Measurements from ENCODE around the gene HM13. TPM values are rescaled to one million over a fixed set of nuclear protein-coding genes. Genes with fewer than 3 reads are reported as not detected.
"Not testable (repeated sequence)": the region's sequence is repeated elsewhere in the genome, so short reads cannot be mapped to it uniquely, and the experiment has no call there.

Gene HM13
- polyA plus RNA-seq, 4 donors, result 53.9 to 202 (median 91.8) TPM

GRCh38 chr20:31489152-31489551 lies 25.1 kb upstream of the HM13 start:
- Histone ChIP-seq H3K36me3 (ENCODE audit: control insufficient read depth in 3 of 3, insufficient read depth in 2 of 3, low read depth in 1 of 3, low read length in 3 of 3) (no peaks in the 10 kb centered on the region), H3K4me1 (ENCODE audit: control insufficient read depth in 3 of 3, insufficient read depth in 2 of 3, low read depth in 1 of 3, low read length in 2 of 3) (no peaks in the 10 kb centered on the region), H3K27me3 (ENCODE audit: control insufficient read depth in 3 of 3, insufficient read depth in 3 of 3, low read length in 3 of 3) (peaks cover 0 to 11% (median 0%) of the 10 kb centered on the region in 3 donors), H3K4me3 (ENCODE audit: low read depth in 1 of 3, low read length in 3 of 3) (no peak overlapping the region), H3K27ac (ENCODE audit: low read depth in 1 of 3, low read length in 2 of 3) (peak overlapping the region in 1 of 3 donors; percentile 28), H3K9me3 (ENCODE audit: control insufficient read depth in 2 of 2, insufficient read depth in 1 of 2, low read depth in 1 of 2, low read length in 1 of 2) (peaks cover 0 to 2% of the 10 kb centered on the region in 2 donors)
- no peak for FAIRE-seq
- WGBS, 3 donors, result 69 to 72% (median 71%) methylated on average over 3 of the region's 3 CpGs
- no peak for DNase-seq

- no peak overlapping the region for H3K4me3 ChIP-seq (ENCODE audit: low read depth in 1 of 3, low read length in 3 of 3)
- FAIRE-seq (no peak), DNase-seq (no peak)
- H3K27ac ChIP-seq (ENCODE audit: low read depth in 1 of 3, low read length in 2 of 3), result no peak overlapping the region
- H3K9me3 ChIP-seq (ENCODE audit: control insufficient read depth in 2 of 2, insufficient read depth in 1 of 2, low read depth in 1 of 2, low read length in 1 of 2), result no peaks in the 10 kb centered on the region
- H3K4me1 ChIP-seq (ENCODE audit: control insufficient read depth in 3 of 3, insufficient read depth in 2 of 3, low read depth in 1 of 3, low read length in 2 of 3), result no peaks in the 10 kb centered on the region
- 81 to 88% (median 86%) methylated on average over 3 of the region's 3 CpGs for WGBS, 3 donors
- H3K36me3 ChIP-seq (ENCODE audit: control insufficient read depth in 3 of 3, insufficient read depth in 2 of 3, low read depth in 1 of 3, low read length in 3 of 3), result no peaks in the 10 kb centered on the region
- no peaks in the 10 kb centered on the region for H3K27me3 ChIP-seq (ENCODE audit: control insufficient read depth in 3 of 3, insufficient read depth in 3 of 3, low read length in 3 of 3)
Observed at GRCh38 chr20:31490752-31491151, 23.5 kb upstream of the HM13 start.

- Histone ChIP-seq H3K4me1 (ENCODE audit: control insufficient read depth in 3 of 3, insufficient read depth in 2 of 3, low read depth in 1 of 3, low read length in 2 of 3) (no peaks in the 10 kb centered on the region), H3K4me3 (ENCODE audit: low read depth in 1 of 3, low read length in 3 of 3) (no peak overlapping the region), H3K36me3 (ENCODE audit: control insufficient read depth in 3 of 3, insufficient read depth in 2 of 3, low read depth in 1 of 3, low read length in 3 of 3) (no peaks in the 10 kb centered on the region), H3K27ac (ENCODE audit: low read depth in 1 of 3, low read length in 2 of 3) (no peak overlapping the region), H3K9me3 (ENCODE audit: control insufficient read depth in 2 of 2, insufficient read depth in 1 of 2, low read depth in 1 of 2, low read length in 1 of 2) (no peaks in the 10 kb centered on the region), H3K27me3 (ENCODE audit: control insufficient read depth in 3 of 3, insufficient read depth in 3 of 3, low read length in 3 of 3) (no peaks in the 10 kb centered on the region)
- FAIRE-seq (no peak), DNase-seq (peak in 1 of 2 donors; percentile 11)
- 41 to 51% (median 44%) methylated on average over 2 of the region's 2 CpGs for WGBS, 3 donors
Observed at GRCh38 chr20:31494131-31494530, 20.1 kb upstream of the HM13 start.

- Histone ChIP-seq H3K4me1 (ENCODE audit: control insufficient read depth in 3 of 3, insufficient read depth in 2 of 3, low read depth in 1 of 3, low read length in 2 of 3) (no peaks in the 10 kb centered on the region), H3K4me3 (ENCODE audit: low read depth in 1 of 3, low read length in 3 of 3) (no peak overlapping the region), H3K9me3 (ENCODE audit: control insufficient read depth in 2 of 2, insufficient read depth in 1 of 2, low read depth in 1 of 2, low read length in 1 of 2) (no peaks in the 10 kb centered on the region), H3K36me3 (ENCODE audit: control insufficient read depth in 3 of 3, insufficient read depth in 2 of 3, low read depth in 1 of 3, low read length in 3 of 3) (no peaks in the 10 kb centered on the region), H3K27ac (ENCODE audit: low read depth in 1 of 3, low read length in 2 of 3) (peak overlapping the region in 2 of 3 donors; percentile 56 to 72), H3K27me3 (ENCODE audit: control insufficient read depth in 3 of 3, insufficient read depth in 3 of 3, low read length in 3 of 3) (no peaks in the 10 kb centered on the region)
- no peak for FAIRE-seq
- 40 to 52% (median 46%) methylated on average over 15 of the region's 15 CpGs for WGBS, 3 donors
- DNase-seq, result peak in 1 of 2 donors; percentile 36
Observed at GRCh38 chr20:31496761-31497295, 17.4 kb upstream of the HM13 start.

GRCh38 chr20:31497838-31498540 lies 16.3 kb upstream of the HM13 start:
- DNase-seq (no peak), FAIRE-seq (no peak)
- H3K4me3 ChIP-seq (ENCODE audit: low read depth in 1 of 3, low read length in 3 of 3), result no peak overlapping the region
- no peaks in the 10 kb centered on the region for H3K4me1 ChIP-seq (ENCODE audit: control insufficient read depth in 3 of 3, insufficient read depth in 2 of 3, low read depth in 1 of 3, low read length in 2 of 3)
- no peaks in the 10 kb centered on the region for H3K36me3 ChIP-seq (ENCODE audit: control insufficient read depth in 3 of 3, insufficient read depth in 2 of 3, low read depth in 1 of 3, low read length in 3 of 3)
- H3K27ac ChIP-seq (ENCODE audit: low read depth in 1 of 3, low read length in 2 of 3), result no peak overlapping the region
- H3K9me3 ChIP-seq (ENCODE audit: control insufficient read depth in 2 of 2, insufficient read depth in 1 of 2, low read depth in 1 of 2, low read length in 1 of 2), result no peaks in the 10 kb centered on the region
- no peaks in the 10 kb centered on the region for H3K27me3 ChIP-seq (ENCODE audit: control insufficient read depth in 3 of 3, insufficient read depth in 3 of 3, low read length in 3 of 3)
- 22 to 35% (median 32%) methylated on average over 6 of the region's 6 CpGs for WGBS, 3 donors

- H3K4me3 ChIP-seq (ENCODE audit: low read depth in 1 of 3, low read length in 3 of 3), result no peak overlapping the region
- H3K9me3 ChIP-seq (ENCODE audit: control insufficient read depth in 2 of 2, insufficient read depth in 1 of 2, low read depth in 1 of 2, low read length in 1 of 2), result no peaks in the 10 kb centered on the region
- H3K36me3 ChIP-seq (ENCODE audit: control insufficient read depth in 3 of 3, insufficient read depth in 2 of 3, low read depth in 1 of 3, low read length in 3 of 3), result no peaks in the 10 kb centered on the region
- no peaks in the 10 kb centered on the region for H3K4me1 ChIP-seq (ENCODE audit: control insufficient read depth in 3 of 3, insufficient read depth in 2 of 3, low read depth in 1 of 3, low read length in 2 of 3)
- DNase-seq (no peak), FAIRE-seq (no peak)
- WGBS, 3 donors, result 0 to 51% (median 18%) methylated on average over 1 of the region's 1 CpG
- H3K27me3 ChIP-seq (ENCODE audit: control insufficient read depth in 3 of 3, insufficient read depth in 3 of 3, low read length in 3 of 3), result no peaks in the 10 kb centered on the region
- no peak overlapping the region for H3K27ac ChIP-seq (ENCODE audit: low read depth in 1 of 3, low read length in 2 of 3)
Observed at GRCh38 chr20:31500527-31500926, 13.7 kb upstream of the HM13 start.

- 30 to 34% (median 31%) methylated on average over 20 of the region's 20 CpGs for WGBS, 3 donors
- peak; percentile 73 to 82 for DNase-seq
- not testable (repeated sequence) for H3K27me3 ChIP-seq (ENCODE audit: control insufficient read depth in 3 of 3, insufficient read depth in 3 of 3, low read length in 3 of 3); H3K4me3 ChIP-seq (ENCODE audit: low read depth in 1 of 3, low read length in 3 of 3); H3K4me1 ChIP-seq (ENCODE audit: control insufficient read depth in 3 of 3, insufficient read depth in 2 of 3, low read depth in 1 of 3, low read length in 2 of 3); H3K27ac ChIP-seq (ENCODE audit: low read depth in 1 of 3, low read length in 2 of 3); FAIRE-seq; H3K36me3 ChIP-seq (ENCODE audit: control insufficient read depth in 3 of 3, insufficient read depth in 2 of 3, low read depth in 1 of 3, low read length in 3 of 3); H3K9me3 ChIP-seq (ENCODE audit: control insufficient read depth in 2 of 2, insufficient read depth in 1 of 2, low read depth in 1 of 2, low read length in 1 of 2)
Observed at GRCh38 chr20:31502884-31503673, 11.2 kb upstream of the HM13 start.

- DNase-seq, result no peak
- Histone ChIP-seq H3K4me1 (ENCODE audit: control insufficient read depth in 3 of 3, insufficient read depth in 2 of 3, low read depth in 1 of 3, low read length in 2 of 3) (no peaks in the 10 kb centered on the region), H3K27me3 (ENCODE audit: control insufficient read depth in 3 of 3, insufficient read depth in 3 of 3, low read length in 3 of 3) (peaks cover 0 to 3% (median 0%) of the 10 kb centered on the region in 3 donors), H3K27ac (ENCODE audit: low read depth in 1 of 3, low read length in 2 of 3) (no peak overlapping the region), H3K4me3 (ENCODE audit: low read depth in 1 of 3, low read length in 3 of 3) (no peak overlapping the region), H3K36me3 (ENCODE audit: control insufficient read depth in 3 of 3, insufficient read depth in 2 of 3, low read depth in 1 of 3, low read length in 3 of 3) (no peaks in the 10 kb centered on the region), H3K9me3 (ENCODE audit: control insufficient read depth in 2 of 2, insufficient read depth in 1 of 2, low read depth in 1 of 2, low read length in 1 of 2) (peaks cover 0 to 4% of the 10 kb centered on the region in 2 donors)
- FAIRE-seq, result no peak
- WGBS, 3 donors, result 75 to 90% (median 82%) methylated on average over 1 of the region's 1 CpG
Observed at GRCh38 chr20:31505903-31506302, 8.3 kb upstream of the HM13 start.
